MM.1S (cell line): ENCODE results near the gene SAFB.

Source experiments
- CTCF ChIP-seq: fragments of 300-600 bp; sonication (generic); IDR thresholded peaks from 2 replicates; pipeline ENCODE4 v1.5.1; 2016; ENCODE audit warnings: antibody characterized with exemption, low read length, mixed read lengths
- EZH2 ChIP-seq: fragments of 300-600 bp; sonication (generic); optimal IDR thresholded peaks from 2 replicates; pipeline ENCODE3; 2017; ENCODE audit warnings: low read depth, mild to moderate bottlenecking, antibody characterized with exemption, low read length, mixed read lengths
- EZH2phosphoT487 ChIP-seq: fragments of 300-600 bp; sonication (generic); IDR thresholded peaks from 2 replicates; pipeline ENCODE4 v1.6.1; 2018; ENCODE audit warnings: antibody characterized with exemption, low read length

GRCh38 chr19:5621311-5621944, 1.5 kb upstream of the SAFB start:
- no peak for TF ChIP-seq CTCF
- TF ChIP-seq EZH2, result no peak
- TF ChIP-seq EZH2phosphoT487, result no peak
